DND-41 (cell line): ENCODE results near the gene PIEZO1.

Experiments used
- ATAC-seq: fragments of 200-7000 bp; cut with Tn5 transposase; 3 replicates; pipeline ENCODE4 v1.9.1; 2021; ENCODE audit warnings: low read depth; ENCODE audit not compliant: insufficient read depth
- DNase-seq: peaks from one replicate; pipeline ENCODE4 v3.0.0-alpha.2; 2020
- H2AFZ ChIP-seq: 2 replicates; pipeline ENCODE4 v1.6.0; 2012; ENCODE audit warnings: low read depth, low read length
- H3K27ac ChIP-seq: 2 replicates; pipeline ENCODE4 v1.5.1; 2012; ENCODE audit warnings: low read length, inconsistent platforms
- H3K27me3 ChIP-seq: fragments of 200-600 bp; sonication (generic); 2 replicates; pipeline ENCODE4 v1.6.0; 2012; ENCODE audit warnings: low read length, mild to moderate bottlenecking, inconsistent platforms; ENCODE audit not compliant: insufficient read depth, poor library complexity
- H3K36me3 ChIP-seq: 2 replicates; pipeline ENCODE4 v1.5.1; 2012; ENCODE audit warnings: low read length, inconsistent platforms; ENCODE audit not compliant: insufficient read depth
- H3K4me1 ChIP-seq: 2 replicates; pipeline ENCODE4 v1.5.1; 2012; ENCODE audit warnings: mild to moderate bottlenecking, low read length; ENCODE audit not compliant: insufficient read depth
- H3K4me2 ChIP-seq: 2 replicates; pipeline ENCODE4 v1.6.0; 2012; ENCODE audit warnings: mild to moderate bottlenecking, moderate library complexity, low read length, inconsistent platforms; ENCODE audit not compliant: insufficient read depth
- H3K4me3 ChIP-seq, 2 experiments: fragments of 200-600 bp in 1 of 2; shearing (Covaris generic) in 1 of 2; 2 replicates each; pipeline ENCODE4 v1.5.1; 2012 to 2016; ENCODE audit warnings: inconsistent platforms in 2 of 2, low read length in 2 of 2, mild to moderate bottlenecking in 2 of 2, low read depth in 1 of 2, moderate library complexity in 1 of 2
- H3K79me2 ChIP-seq: 2 replicates; pipeline ENCODE4 v1.6.0; 2012; ENCODE audit warnings: low read length, inconsistent platforms; ENCODE audit not compliant: insufficient read depth
- H3K9ac ChIP-seq: 2 replicates; pipeline ENCODE4 v1.6.0; 2012; ENCODE audit warnings: low read depth, mild to moderate bottlenecking, inconsistent platforms, low read length, moderate library complexity
- H3K9me3 ChIP-seq: 2 replicates; pipeline ENCODE4 v1.5.1; 2012; ENCODE audit warnings: low read length, moderate library complexity, mild to moderate bottlenecking, inconsistent platforms; ENCODE audit not compliant: insufficient read depth, severe bottlenecking
- H4K20me1 ChIP-seq: 2 replicates; pipeline ENCODE4 v1.6.0; 2012; ENCODE audit warnings: low read length; ENCODE audit not compliant: insufficient read depth
- EZH2 ChIP-seq: IDR thresholded peaks from 3 replicates; pipeline ENCODE4 v1.6.1; 2012; ENCODE audit warnings: borderline replicate concordance, low read depth, mild to moderate bottlenecking, moderate library complexity, low read length, inconsistent platforms; ENCODE audit not compliant: severe bottlenecking
- TF ChIP-seq, protein P1 (sequence below): IDR thresholded peaks from 2 replicates; pipeline ENCODE4 v1.5.1; 2012; ENCODE audit warnings: borderline replicate concordance, low read length, moderate library complexity, mild to moderate bottlenecking; ENCODE audit not compliant: poor library complexity, severe bottlenecking; ENCODE audit errors: extremely low read depth

Gene PIEZO1

DNA sequence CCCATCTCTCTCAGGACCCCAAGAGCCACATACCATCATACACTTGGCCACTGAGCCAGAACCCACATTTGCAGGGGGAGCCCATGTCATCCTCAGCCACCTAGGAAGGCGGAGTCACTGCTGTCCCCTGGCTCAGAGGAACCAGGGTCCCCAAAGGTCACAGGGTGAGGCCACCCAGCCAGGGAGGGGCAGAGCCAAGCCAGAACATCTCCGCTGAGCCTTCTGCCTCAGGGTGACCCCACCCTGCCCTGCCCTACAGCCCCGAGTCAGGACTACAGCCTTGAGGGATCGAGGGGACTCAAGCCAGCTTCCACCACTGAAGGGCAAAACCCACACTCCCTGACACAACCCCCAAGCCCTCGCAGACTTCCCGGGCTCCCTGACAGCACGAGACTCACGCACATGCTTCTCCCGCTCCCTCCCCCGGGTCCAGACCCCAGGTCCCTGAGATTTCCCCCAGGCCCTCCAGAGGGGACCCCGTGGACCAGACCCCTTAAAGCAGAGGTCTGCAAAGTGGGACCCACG, 17.4 kb downstream of the PIEZO1 start:
- no peaks in the 10 kb centered on the region for H3K9me3 ChIP-seq
- no peak overlapping the region for H3K27ac ChIP-seq
- no peaks in the 10 kb centered on the region for H3K27me3 ChIP-seq
- H4K20me1 ChIP-seq = peaks cover 89% of the 10 kb centered on the region
- no peak for ATAC-seq
- TF ChIP-seq, protein P1, sequence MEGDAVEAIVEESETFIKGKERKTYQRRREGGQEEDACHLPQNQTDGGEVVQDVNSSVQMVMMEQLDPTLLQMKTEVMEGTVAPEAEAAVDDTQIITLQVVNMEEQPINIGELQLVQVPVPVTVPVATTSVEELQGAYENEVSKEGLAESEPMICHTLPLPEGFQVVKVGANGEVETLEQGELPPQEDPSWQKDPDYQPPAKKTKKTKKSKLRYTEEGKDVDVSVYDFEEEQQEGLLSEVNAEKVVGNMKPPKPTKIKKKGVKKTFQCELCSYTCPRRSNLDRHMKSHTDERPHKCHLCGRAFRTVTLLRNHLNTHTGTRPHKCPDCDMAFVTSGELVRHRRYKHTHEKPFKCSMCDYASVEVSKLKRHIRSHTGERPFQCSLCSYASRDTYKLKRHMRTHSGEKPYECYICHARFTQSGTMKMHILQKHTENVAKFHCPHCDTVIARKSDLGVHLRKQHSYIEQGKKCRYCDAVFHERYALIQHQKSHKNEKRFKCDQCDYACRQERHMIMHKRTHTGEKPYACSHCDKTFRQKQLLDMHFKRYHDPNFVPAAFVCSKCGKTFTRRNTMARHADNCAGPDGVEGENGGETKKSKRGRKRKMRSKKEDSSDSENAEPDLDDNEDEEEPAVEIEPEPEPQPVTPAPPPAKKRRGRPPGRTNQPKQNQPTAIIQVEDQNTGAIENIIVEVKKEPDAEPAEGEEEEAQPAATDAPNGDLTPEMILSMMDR = no peak
- TF ChIP-seq EZH2 = no peak
- no peak overlapping the region for H3K9ac ChIP-seq
- no peaks in the 10 kb centered on the region for H3K4me1 ChIP-seq
- H3K79me2 ChIP-seq = peaks cover 93% of the 10 kb centered on the region
- no peak overlapping the region for H3K4me3 ChIP-seq
- H3K4me2 ChIP-seq = no peak overlapping the region
- no peak for DNase-seq
- H2AFZ ChIP-seq = no peak overlapping the region
- peaks cover 39% of the 10 kb centered on the region for H3K36me3 ChIP-seq

DNA sequence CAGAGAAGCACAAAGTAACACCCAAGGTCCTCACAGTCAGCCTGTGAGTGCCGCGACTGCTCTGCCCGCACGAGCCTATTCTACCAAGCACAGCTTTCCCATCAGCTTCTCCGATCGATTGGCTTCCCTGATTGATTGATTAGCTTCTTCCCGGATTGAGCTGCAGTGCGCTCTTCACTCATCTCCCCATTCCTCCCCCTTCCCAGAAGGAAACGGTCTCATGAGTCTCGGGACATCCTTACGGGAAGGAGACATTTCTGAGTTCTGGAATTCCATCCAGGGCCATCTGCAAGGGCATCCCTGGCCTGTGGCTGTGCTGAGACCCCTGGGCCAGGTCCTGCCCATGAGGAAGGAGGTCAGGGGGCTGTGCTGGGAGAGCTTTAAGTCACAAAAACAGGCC, 18.0 kb downstream of the PIEZO1 start:
- Histone ChIP-seq H3K4me2 (no peak overlapping the region), H3K4me3 (no peak overlapping the region), H3K9ac (no peak overlapping the region), H2AFZ (no peak overlapping the region), H3K9me3 (no peaks in the 10 kb centered on the region), H3K36me3 (peaks cover 42% of the 10 kb centered on the region), H4K20me1 (peaks cover 91% of the 10 kb centered on the region), H3K27ac (no peak overlapping the region), H3K79me2 (peaks cover 93% of the 10 kb centered on the region), H3K4me1 (no peaks in the 10 kb centered on the region), H3K27me3 (no peaks in the 10 kb centered on the region)
- DNase-seq (no peak), ATAC-seq (no peak)
- TF ChIP-seq, protein P1 = no peak
- no peak for TF ChIP-seq EZH2

DNA sequence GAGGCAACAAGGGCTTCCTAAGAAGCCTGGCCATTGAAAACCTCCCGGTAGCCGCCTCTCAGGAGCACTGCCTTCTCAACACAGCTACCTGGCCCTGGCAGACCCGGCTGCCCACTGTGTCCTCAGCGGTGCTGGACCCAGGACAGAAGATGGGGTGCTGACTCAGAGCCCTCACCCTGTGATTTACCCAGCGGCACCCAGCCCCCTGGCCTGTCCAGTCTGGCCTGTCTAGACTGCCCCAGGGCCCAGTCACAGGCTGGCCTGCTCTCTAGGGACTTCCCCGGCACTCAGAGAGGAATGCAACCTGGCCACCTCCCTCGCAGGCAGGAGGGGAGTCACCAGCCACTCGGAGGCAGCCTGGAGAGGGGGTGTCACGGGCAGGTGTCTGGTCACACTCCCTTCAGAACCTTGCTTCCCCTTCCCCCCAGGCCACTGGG, 20.1 kb downstream of the PIEZO1 start:
- peaks cover 36% of the 10 kb centered on the region for H3K36me3 ChIP-seq
- H3K9ac ChIP-seq = no peak overlapping the region
- peaks cover 94% of the 10 kb centered on the region for H4K20me1 ChIP-seq
- no peak for TF ChIP-seq EZH2
- TF ChIP-seq, protein P1 = no peak
- H3K27ac ChIP-seq = no peak overlapping the region
- no peaks in the 10 kb centered on the region for H3K9me3 ChIP-seq
- no peak overlapping the region for H3K4me3 ChIP-seq
- ATAC-seq (no peak), DNase-seq (no peak)
- H2AFZ ChIP-seq = no peak overlapping the region
- peaks cover 95% of the 10 kb centered on the region for H3K79me2 ChIP-seq
- no peaks in the 10 kb centered on the region for H3K4me1 ChIP-seq
- no peaks in the 10 kb centered on the region for H3K27me3 ChIP-seq
- H3K4me2 ChIP-seq = no peak overlapping the region

DNA sequence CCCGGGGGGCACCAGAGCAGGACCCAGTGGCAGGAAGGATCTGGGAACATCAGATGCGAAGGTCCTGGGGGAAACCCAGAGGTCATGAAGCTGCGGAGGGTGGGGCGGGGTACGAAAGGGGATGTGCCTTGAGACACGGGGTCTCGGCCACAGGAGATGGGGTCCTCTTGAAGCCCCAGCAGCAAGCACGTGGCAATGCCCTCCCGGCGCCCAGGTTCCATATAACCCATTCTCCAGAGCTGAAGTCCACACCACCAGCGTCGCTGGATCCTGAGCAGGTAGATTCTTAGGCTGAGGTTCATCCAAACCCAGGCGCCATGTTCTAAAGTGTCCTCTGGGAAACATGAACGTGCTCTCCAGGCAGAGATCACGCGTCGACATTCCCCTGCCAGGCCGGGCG, 20.9 kb downstream of the PIEZO1 start:
- no peak overlapping the region for H2AFZ ChIP-seq
- peaks cover 95% of the 10 kb centered on the region for H3K79me2 ChIP-seq
- no peaks in the 10 kb centered on the region for H3K9me3 ChIP-seq
- DNase-seq (no peak), ATAC-seq (no peak)
- peaks cover 36% of the 10 kb centered on the region for H3K36me3 ChIP-seq
- H3K9ac ChIP-seq = no peak overlapping the region
- no peak overlapping the region for H3K4me3 ChIP-seq
- H4K20me1 ChIP-seq = peaks cover 95% of the 10 kb centered on the region
- H3K27me3 ChIP-seq = no peaks in the 10 kb centered on the region
- H3K27ac ChIP-seq = no peak overlapping the region
- H3K4me2 ChIP-seq = no peak overlapping the region
- TF ChIP-seq, protein P1 = no peak
- no peak for TF ChIP-seq EZH2
- H3K4me1 ChIP-seq = no peaks in the 10 kb centered on the region
